Measurements from ENCODE around the gene ZNF410. TPM values are rescaled to one million over a fixed set of nuclear protein-coding genes. Genes with fewer than 3 reads are reported as not detected.

ZNF410 gene
- total RNA-seq, 1 experiment from 2014 or later = 28.1 TPM

DNA sequence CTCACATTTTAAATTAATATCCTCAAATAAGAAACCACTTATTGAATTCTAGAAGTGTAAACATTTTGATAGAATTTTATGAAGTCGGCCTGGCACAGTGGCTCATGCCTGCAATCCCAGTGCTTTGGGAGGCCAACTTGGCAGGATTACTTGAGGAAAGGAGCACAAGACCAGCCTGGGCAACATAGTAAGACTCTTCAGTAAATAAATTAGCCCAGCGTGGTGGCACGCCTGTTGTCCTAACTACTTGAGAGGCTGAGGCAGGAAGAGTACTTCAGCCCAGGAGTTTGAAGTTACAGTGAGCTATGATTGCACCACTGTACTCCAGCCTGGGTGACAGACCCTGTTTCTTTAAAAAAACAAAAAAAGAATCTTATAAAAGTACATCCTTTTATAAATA lies 8.9 kb upstream of the ZNF410 start:
- peaks cover 2 to 9% (median 8%) of the 10 kb centered on the region in 3 experiments; a peak in 5 of 7 replicates for H3K36me3 Mint-ChIP-seq (ENCODE audit: insufficient read depth in 1 of 3, low read depth in 3 of 3)
- H2BK15ac ChIP-seq (ENCODE audit: low read depth, low read length) = no peak overlapping the region
- no peaks in the 10 kb centered on the region for H3K9me3 ChIP-seq (ENCODE audit: control insufficient read depth, low read depth, low read length)
- no peaks in the 10 kb centered on the region for H3K79me2 ChIP-seq (ENCODE audit: insufficient read depth, low read length)
- no peak overlapping the region for H4K5ac ChIP-seq (ENCODE audit: insufficient read length, low read depth, low read length)
- H3K27ac ChIP-seq (ENCODE audit: insufficient read length, low read depth, low read length) = no peak overlapping the region
- no peak overlapping the region; a peak in 1 of 7 replicates for H3K27ac Mint-ChIP-seq
- no peak overlapping the region for H3K4me2 ChIP-seq (ENCODE audit: insufficient read depth, insufficient read length, low read length)
- H2BK12ac ChIP-seq (ENCODE audit: insufficient read length, low read depth, low read length) = no peak overlapping the region
- no peak overlapping the region for H2BK20ac ChIP-seq (ENCODE audit: low read depth, low read length, poor library complexity, severe bottlenecking)
- no peak overlapping the region for H2BK5ac ChIP-seq (ENCODE audit: insufficient read length, low read length)
- no peak overlapping the region for H3T11ph ChIP-seq (ENCODE audit: low read length)
- H3K4ac ChIP-seq (ENCODE audit: low read depth, low read length) = no peak overlapping the region
- H3K14ac ChIP-seq (ENCODE audit: insufficient read depth, low read length) = no peak overlapping the region
- no peak overlapping the region for H4K8ac ChIP-seq (replicated peaks; ENCODE audit: insufficient read length, low read depth, low read length)
- WGBS (ENCODE audit: extremely low coverage, insufficient read length, low lambda C conversion rate) = no CpG with 5 or more reads among the region's 3 CpGs
- H4K20me1 ChIP-seq (ENCODE audit: control insufficient read depth, insufficient read depth, insufficient read length) = no peaks in the 10 kb centered on the region
- H3K56ac ChIP-seq (ENCODE audit: insufficient read length, low read depth, low read length) = no peak overlapping the region
- no peak overlapping the region for H3K18ac ChIP-seq (ENCODE audit: insufficient read length, low read depth, low read length)
- H3K4me1 Mint-ChIP-seq = no peaks in the 10 kb centered on the region
- H3K23ac ChIP-seq (ENCODE audit: insufficient read length, low read depth, low read length) = no peak overlapping the region
- TF ChIP-seq CTCF (conservative IDR thresholded peaks at IDR 0.05) = no peak
- no peak overlapping the region for H3K4me3 Mint-ChIP-seq
- H3K79me1 ChIP-seq (ENCODE audit: insufficient read depth, low read depth, low read length, poor library complexity, severe bottlenecking) = no peaks in the 10 kb centered on the region
- no peaks in the 10 kb centered on the region for H3K27me3 Mint-ChIP-seq (ENCODE audit: low read depth)
- H3K9ac ChIP-seq (ENCODE audit: extremely low read depth, insufficient read length, low read length) = no peak overlapping the region
- H3K23me2 ChIP-seq (ENCODE audit: insufficient read length, low read depth, low read length, poor library complexity, severe bottlenecking) = no peaks in the 10 kb centered on the region
- no peak overlapping the region for H2BK120ac ChIP-seq (ENCODE audit: low read depth, low read length, poor library complexity, severe bottlenecking)
- no peak overlapping the region for H4K91ac ChIP-seq (ENCODE audit: insufficient read length, low read depth, low read length)
- no peaks in the 10 kb centered on the region for H3K4me1 ChIP-seq (ENCODE audit: insufficient read depth, low read length)
- no peak for DNase-seq
- no peaks in the 10 kb centered on the region; a peak in 1 of 5 replicates for H3K9me3 Mint-ChIP-seq
- no peak overlapping the region for H2AFZ ChIP-seq (ENCODE audit: low read length)
- no peaks in the 10 kb centered on the region for H3K27me3 ChIP-seq (ENCODE audit: insufficient read depth, low read length)
- H2AK5ac ChIP-seq (ENCODE audit: insufficient read length, low read length) = no peak overlapping the region
